ENCODE measurements around the gene ALKBH7.

The ALKBH7 gene

DNA sequence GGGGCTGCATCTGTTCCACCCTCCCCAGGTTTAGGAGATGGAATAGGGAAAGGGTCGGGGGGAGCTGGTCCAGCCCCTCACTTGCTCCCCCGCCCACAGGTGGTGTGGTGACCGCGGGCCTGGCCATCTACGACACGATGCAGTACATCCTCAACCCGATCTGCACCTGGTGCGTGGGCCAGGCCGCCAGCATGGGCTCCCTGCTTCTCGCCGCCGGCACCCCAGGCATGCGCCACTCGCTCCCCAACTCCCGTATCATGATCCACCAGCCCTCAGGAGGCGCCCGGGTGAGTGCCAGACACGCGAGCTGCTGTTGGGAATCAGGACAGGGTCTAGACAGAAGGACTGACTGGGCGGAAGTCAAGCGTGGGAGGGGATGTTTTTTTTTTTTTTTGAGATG, 8.2 kb upstream of the ALKBH7 start:
- no peak for DNase-seq (ENCODE audit: low read depth)

- DNase-seq (ENCODE audit: low read depth), result peak; percentile 95
These were observed 660 bp downstream of the ALKBH7 start for GRCh38 chr19:6373096-6373812.

DNA sequence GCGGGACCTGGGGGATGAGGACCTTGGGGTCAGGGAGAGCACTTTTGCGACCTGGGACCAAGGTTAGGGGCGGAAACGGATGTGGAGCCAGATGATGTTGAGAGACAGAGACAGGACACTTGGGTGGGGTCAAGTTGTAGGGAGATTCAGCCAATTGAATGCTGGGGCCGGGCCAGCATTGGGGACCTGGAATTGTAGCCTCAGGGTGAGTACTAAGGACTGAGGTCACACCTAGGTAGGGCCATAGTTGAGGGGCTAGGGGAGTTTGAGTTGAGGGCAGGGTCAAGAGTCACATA, 1.2 kb downstream of the ALKBH7 start:
- no peak for DNase-seq (ENCODE audit: low read depth)

- DNase-seq (ENCODE audit: low read depth), result no peak
These were observed 1.6 kb downstream of the ALKBH7 start for GRCh38 chr19:6374161-6374709.

DNA sequence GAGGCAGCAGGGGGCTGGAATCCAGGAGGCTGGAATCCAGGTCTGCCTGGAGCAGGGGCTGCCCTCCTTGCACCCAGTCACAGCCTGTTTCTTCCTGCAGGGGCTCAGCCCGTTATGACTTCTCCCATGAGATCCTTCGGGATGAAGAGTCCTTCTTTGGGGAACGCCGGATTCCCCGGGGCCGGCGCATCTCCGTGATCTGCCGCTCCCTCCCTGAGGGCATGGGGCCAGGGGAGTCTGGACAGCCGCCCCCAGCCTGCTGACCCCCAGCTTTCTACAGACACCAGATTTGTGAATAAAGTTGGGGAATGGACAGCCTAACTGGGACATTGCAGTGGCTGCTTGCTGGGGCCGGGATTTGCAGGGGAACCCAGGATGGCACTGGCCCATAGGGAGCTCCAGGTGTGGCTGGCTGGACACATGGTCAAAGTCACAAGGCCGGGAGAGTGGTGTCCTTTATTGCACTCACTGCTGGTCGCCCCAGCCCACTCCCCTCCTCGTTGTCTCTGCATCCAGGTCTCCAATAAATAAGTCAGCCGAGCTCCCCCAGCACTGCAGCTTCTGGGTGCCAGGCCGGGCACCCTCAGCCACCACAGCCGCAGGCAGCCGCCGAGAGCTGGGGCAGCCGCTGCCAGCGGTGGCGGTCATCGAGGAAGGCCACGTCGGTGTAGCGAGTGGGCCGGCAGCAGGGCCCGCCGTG, 2.3 kb downstream of the ALKBH7 start:
- no peak for DNase-seq (ENCODE audit: low read depth)

DNA sequence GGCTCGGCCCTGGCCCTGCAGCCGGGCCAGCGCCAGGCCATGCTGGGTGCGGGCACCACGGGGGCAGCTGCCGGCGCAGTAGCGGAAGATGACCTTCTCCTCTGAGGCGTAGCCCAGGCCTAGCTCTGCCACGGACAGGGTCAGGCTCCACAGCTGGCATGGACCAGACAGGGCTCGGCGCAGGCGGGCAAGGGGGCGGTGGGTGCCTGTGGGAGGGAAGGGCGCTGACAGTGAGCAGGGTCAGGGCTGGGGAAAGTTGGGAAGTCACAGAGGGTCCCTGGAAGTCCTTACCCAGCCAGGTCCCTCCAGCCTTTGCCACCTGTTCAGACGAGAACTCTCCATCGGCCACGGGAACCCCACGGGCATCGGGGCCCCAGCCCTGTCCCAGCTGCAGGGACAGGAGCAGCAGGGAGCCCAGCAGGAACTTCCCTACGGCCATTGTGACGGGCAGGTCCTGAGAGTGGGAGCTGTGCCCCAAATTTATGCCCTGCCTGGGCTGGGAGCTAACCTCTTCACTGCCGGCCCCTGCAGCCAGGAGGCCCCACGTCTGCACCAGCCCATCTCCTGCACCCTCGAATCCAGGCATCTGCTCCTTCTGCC, 2.9 kb downstream of the ALKBH7 start, which contains the start of gene PSPN:
Gene PSPN, minus strand, starts transcription at position 523 of the 600 bp plus-strand sequence. Its CDS starts 84 bp downstream, at position 439.
- DNase-seq (ENCODE audit: low read depth), result no peak

GRCh38 chr19:6376512-6377190, 4.1 kb downstream of the ALKBH7 start:
- no peak for DNase-seq (ENCODE audit: low read depth)

GRCh38 chr19:6378041-6378440, 5.4 kb downstream of the ALKBH7 start:
- DNase-seq (ENCODE audit: low read depth), result no peak

DNA sequence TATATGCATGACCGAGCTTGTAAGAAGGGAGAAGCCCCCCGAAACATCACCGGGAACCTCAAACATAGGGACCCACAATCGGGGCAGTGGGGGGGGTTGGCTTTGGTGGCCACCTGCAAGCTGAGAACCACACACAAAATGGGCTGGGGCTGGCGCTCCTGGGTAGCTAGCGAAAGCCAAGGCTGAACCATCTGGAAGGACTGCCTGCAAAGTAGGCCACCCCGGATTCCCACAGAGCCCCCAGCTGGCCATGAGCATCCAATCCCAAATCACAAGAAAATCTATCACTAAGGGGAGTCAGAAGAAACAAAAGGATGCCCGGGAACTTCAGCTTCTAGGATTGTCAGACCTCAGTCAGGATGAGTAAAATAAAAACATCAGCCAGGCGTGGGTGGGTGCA, 5.9 kb downstream of the ALKBH7 start:
- no peak for DNase-seq (ENCODE audit: low read depth)

GRCh38 chr19:6379744-6380143, 7.2 kb downstream of the ALKBH7 start:
- no peak for DNase-seq (ENCODE audit: low read depth)

DNA sequence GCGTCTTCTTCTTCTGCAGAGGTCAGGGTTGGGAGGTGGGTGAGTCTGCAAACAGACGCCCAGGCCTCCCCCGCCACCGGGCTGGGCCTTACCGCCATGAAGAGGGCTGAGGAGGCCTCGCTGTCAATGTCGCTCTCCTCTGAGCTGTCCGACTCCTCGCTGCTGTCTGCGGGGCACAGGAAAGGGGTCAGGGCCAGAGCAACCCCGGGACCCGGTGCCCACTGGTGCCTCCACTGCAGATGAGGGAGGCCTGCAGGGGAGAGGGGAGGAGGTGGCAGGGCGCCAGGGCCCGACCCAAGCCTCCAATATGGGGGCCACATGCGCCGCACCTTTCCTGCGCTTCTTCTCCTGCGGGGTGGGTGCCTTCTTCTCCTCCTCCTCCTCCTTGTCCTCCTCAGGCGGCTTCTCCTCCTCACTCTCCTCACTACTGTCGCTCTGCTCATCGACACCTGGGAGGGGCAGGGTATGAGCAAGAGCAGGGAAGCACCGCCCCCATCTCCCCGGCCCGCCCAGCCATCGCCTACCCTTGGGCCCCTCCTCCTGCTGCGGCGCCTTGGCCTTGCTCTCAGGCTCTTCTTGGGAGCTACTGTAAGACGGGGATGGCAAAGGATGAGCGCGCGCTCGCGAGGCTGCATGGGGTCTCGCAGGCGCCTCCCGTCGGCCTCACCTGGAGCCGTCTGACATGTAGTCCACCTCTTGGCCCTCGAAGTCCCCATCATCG, 8.6 kb downstream of the ALKBH7 start:
- no peak for DNase-seq (ENCODE audit: low read depth)

GRCh38 chr19:6383188-6383587, 10.6 kb downstream of the ALKBH7 start:
- DNase-seq (ENCODE audit: low read depth), result no peak

- no peak for DNase-seq (ENCODE audit: low read depth)
These were observed 11.8 kb downstream of the ALKBH7 start for GRCh38 chr19:6384381-6384780.

DNA sequence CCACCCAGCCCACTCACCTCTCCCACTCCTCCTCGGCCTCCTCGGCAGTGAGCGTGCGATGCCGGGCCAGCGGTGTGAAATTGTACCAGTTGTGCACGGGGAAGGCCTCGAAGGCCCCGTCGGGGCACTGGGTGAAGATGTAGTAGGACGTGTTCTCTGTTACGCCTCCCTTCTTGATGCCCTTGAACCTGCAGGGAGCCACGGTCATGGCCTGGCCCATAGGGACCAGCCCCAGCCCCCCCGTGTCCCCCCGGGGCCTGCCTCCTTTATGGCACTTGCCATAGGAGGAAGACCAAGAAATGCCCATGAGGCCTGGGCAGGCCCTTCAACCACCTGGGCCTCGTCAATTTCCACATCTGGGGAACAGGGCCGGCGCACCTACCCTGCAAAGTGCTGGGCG, 14.8 kb downstream of the ALKBH7 start:
- no peak for DNase-seq (ENCODE audit: low read depth)

GRCh38 chr19:6392221-6393073, 19.9 kb downstream of the ALKBH7 start:
- DNase-seq (ENCODE audit: low read depth), result no peak

GRCh38 chr19:6393074-6393982, 20.7 kb downstream of the ALKBH7 start, which contains the start of gene GTF2F1:
GTF2F1 (minus strand) TSS chr19:6393164; CDS start chr19:6392995, 169 bp downstream.
- peak; percentile 87 for DNase-seq (ENCODE audit: low read depth)

DNA sequence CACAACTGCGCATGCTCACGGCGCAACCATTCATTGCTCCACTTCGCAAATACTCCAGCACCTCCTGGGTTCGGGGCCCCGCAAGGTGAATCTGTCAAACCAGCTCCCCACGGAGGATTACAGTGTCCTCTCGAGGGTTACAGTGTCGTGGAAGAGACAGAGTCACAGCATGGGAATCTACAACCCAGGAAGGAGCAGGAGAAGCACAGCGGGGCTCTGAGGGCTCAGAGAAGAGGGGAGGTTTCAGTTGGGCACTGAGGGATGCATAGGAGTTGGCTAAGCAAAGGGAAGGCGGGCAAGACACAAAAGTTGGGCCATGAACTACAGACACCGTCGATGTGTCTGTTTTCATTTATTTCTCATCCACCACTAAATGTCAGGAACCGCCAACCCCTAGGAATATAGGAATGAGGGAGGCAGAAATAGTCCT, 21.4 kb downstream of the ALKBH7 start:
- no peak for DNase-seq (ENCODE audit: low read depth)

- no peak for DNase-seq (ENCODE audit: low read depth)
These were observed 22.2 kb downstream of the ALKBH7 start for GRCh38 chr19:6394831-6395230.

- DNase-seq (ENCODE audit: low read depth), result no peak
These were observed 23.7 kb downstream of the ALKBH7 start for GRCh38 chr19:6396305-6396704.
